Sigmoid colon (tissue), 4 donors: ENCODE measurements around the gene ZFP36.

Source experiments
- EP300 ChIP-seq, 4 donors: sonication (generic); formaldehyde crosslinking; IDR thresholded peaks; one replicate each; pipeline ENCODE4 v1.6.1; 2017; ENCODE audit warnings: antibody characterized with exemption in 4 of 4
- POLR2A ChIP-seq, 2 donors: fragments of 450-650 bp; IDR thresholded peaks; one replicate each; pipeline ENCODE4 v1.6.1; 2016; ENCODE audit warnings: antibody characterized with exemption in 2 of 2, mild to moderate bottlenecking in 2 of 2, moderate library complexity in 2 of 2
- TF ChIP-seq, protein P1 (sequence below), 4 experiments: fragments of 450-650 bp in 3 of 4; fragments of 200-600 bp in 1 of 4; IDR thresholded peaks; one replicate each; pipeline ENCODE4 v1.5.1; 2016 to 2019; ENCODE audit warnings: antibody characterized with exemption in 4 of 4, mild to moderate bottlenecking in 3 of 4, moderate library complexity in 2 of 4

DNA sequence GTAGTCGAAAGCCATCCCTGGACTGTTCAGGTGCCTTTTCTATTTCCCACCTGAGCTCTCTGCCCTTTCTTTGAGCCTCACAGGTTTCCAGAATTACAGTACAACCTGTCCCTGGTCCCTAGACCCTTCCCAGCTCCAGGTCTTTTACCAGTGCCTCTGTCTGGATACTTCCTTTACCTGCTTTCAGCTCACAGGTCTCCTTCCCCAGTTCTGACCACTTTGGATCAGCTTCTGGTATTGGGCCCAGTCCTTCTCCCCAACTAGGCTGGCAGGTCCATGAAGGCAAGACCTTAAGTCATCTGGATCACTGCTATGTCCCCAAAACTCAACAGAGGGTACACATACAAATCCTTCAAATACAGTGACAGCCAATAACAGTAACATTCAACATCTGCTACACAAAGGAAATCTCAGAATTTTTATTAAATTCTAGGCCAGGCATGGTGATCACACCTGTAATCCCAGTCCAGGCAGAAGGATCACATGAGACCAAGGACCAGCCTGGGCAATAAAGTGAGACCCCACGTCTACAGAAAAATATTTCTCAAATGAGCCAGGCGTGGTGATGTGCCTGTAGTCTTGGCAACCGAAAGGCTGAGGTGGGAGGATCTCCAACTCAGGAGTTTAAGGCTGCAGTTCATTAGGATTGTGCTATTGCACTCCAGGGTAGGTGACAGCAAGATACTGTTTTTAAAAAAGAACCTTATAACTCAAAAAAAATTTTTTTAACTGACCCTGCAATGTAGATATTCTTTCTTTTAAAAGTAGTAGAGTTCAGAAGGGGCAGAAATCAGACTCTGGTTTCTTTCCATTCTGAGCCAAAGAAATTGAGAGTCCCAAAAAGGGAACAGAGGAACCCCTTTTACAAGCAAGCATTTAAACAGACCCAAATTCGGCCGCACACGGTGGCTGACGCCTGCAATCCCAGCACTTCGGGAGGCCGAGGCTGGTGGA is 27.8 kb downstream of the ZFP36 start:
- TF ChIP-seq, protein P1, sequence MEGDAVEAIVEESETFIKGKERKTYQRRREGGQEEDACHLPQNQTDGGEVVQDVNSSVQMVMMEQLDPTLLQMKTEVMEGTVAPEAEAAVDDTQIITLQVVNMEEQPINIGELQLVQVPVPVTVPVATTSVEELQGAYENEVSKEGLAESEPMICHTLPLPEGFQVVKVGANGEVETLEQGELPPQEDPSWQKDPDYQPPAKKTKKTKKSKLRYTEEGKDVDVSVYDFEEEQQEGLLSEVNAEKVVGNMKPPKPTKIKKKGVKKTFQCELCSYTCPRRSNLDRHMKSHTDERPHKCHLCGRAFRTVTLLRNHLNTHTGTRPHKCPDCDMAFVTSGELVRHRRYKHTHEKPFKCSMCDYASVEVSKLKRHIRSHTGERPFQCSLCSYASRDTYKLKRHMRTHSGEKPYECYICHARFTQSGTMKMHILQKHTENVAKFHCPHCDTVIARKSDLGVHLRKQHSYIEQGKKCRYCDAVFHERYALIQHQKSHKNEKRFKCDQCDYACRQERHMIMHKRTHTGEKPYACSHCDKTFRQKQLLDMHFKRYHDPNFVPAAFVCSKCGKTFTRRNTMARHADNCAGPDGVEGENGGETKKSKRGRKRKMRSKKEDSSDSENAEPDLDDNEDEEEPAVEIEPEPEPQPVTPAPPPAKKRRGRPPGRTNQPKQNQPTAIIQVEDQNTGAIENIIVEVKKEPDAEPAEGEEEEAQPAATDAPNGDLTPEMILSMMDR (IDR thresholded peaks at IDR 0.05), result no peak
- no peak for TF ChIP-seq EP300 (IDR thresholded peaks at IDR 0.05)
- TF ChIP-seq POLR2A (IDR thresholded peaks at IDR 0.05), result no peak
